Erythroblast (primary cell): ENCODE results near the gene NF1.
"Not testable (repeated sequence)": the region's sequence is repeated elsewhere in the genome, so short reads cannot be mapped to it uniquely, and the experiment has no call there.

Experiments used
- DNase-seq, 2 experiments: peaks; one replicate each; lab custom pipeline; 2025; lab: John Stamatoyannopoulos, UW
- GATA1 ChIP-seq: IDR thresholded peaks from 2 replicates; pipeline ENCODE4 v1.6.1; 2011; ENCODE audit warnings: low read depth, mild to moderate bottlenecking, control low read depth, low read length, moderate library complexity
- POLR2A ChIP-seq: IDR thresholded peaks from 2 replicates; pipeline ENCODE4 v1.6.1; 2011; ENCODE audit warnings: mild to moderate bottlenecking, low read length

The NF1 gene

DNA sequence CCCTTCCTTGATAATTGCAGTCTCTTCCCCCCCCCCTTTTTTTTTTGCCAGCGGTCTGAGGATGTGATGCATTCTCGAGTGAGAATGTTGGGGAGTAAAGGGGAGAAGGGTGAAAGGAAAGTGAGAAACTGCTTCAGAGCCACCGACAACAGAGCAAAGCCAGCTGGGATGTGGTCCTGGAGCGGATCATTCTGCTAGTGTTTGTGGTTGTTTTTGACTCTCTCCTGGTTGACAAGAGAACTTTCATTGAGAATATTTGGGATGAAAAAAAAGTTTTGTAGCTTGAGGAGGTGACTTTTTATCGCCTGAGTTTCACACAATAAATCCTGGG, 1.3 kb downstream of the NF1 start:
- TF ChIP-seq GATA1 (no peak), POLR2A (no peak)

DNA sequence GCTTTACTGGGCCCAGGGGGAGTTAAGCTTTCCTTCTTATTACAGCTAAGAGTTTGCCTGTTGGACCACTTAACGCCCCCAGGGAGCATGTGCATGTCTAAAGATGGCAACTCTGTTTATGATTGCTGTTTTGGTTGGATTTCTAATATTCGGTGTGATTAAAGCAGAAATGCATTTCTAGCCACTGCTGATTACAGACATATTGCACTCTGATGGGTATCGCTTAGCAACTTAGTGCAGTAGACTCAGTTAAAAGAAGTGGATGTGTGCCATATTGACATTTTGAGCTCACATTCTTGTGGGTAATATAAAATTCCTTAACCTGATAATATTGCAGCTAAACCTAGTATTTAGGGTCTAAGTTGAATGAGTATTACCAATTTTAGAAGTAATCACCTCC, 4.2 kb downstream of the NF1 start:
- no peak for DNase-seq

More for the DNA sequence above, 1.3 kb downstream of the NF1 start:
- DNase-seq, result no peak

DNA sequence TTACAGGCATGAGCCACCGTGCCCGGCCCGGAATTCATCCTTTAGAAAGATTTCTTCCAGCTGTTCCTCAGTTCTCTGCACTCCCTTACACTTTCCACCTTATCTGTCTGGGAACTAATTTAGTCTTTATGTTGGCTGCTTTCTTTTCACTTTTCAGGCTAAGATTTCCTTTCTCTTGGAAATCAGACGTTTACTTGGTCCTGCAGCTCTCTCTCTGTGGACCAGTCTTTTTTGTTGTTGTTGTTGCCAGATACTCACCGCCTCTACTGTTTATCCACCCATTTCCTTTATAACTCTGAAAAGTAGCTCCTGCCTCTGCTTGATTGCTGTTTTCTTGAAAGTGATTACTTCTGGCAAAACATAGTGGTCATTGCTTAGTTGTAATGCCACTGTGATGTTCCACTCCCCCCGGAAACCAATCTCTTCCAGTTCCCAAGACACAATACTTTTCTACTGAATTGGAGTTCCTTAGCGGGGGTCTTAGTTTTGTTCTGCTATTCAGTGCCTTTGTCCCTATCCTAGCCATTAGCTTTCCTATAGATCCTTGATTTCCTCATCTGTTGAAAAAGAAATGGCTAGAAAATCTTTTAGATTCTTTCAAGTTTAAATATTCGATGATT, 6.2 kb downstream of the NF1 start:
- DNase-seq, result no peak
- TF ChIP-seq POLR2A, result no peak
- no peak for TF ChIP-seq GATA1

More for the DNA sequence above, 4.2 kb downstream of the NF1 start:
- no peak for TF ChIP-seq POLR2A
- no peak for TF ChIP-seq GATA1

DNA sequence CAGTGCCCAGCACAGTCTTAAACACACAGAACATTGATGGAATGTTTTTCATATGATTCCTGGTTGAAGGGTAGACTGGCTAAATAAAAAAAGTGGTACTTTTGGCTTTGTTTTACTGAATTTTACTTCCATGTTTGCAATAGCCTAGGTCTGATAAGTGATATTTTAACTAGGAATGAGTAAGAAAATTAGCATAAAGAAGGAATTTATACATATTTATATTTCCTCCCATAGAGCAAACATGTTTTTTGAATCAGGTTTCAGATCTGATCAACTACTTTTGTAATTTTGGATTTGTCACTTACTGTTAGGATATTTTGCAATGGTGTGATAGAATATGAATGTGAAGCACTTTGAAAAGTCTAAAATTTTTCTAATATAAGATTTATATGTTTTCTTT, 7.2 kb downstream of the NF1 start:
- DNase-seq, result no peak
- TF ChIP-seq POLR2A, result no peak
- TF ChIP-seq GATA1, result no peak

DNA sequence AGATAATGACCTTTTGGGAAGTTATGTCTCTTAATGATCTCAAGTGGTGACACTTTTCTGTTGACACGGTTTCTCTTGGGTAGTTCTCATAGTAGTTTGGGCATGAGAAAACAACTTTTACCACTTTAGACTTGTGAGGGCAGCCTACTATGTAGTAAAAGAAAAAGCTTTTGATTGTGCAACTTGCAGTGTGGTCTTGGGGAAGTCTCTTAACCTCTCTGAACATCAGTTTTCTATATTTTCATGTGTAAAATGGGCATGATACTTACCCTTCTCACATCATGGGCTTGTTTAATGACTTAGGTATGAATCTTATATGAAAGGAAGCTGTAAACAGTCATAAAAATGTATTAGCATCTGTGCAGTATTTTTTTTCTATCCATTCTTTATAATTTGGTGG, 11.2 kb downstream of the NF1 start:
- TF ChIP-seq POLR2A (no peak), GATA1 (no peak)
- no peak for DNase-seq

DNA sequence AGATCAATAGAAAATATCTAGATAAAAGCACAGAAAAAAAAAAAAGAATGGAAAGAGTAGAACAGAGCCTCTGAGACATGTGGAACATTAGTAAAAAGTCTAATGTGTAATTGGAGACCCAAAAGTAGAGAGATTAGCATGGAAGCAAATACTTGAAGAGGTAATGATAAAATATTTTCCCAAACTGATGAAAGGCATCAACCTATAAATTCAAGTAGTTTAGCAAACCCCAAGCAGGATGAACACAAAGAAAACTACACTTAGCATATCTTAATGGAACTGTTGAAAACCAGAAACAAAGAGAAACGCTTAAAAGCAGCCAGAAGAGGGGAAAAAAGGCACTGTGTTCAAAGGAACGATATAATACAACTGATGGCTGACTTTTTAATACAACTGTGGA, 16.4 kb downstream of the NF1 start:
- DNase-seq, result no peak
- TF ChIP-seq GATA1, result no peak
- no peak for TF ChIP-seq POLR2A

DNA sequence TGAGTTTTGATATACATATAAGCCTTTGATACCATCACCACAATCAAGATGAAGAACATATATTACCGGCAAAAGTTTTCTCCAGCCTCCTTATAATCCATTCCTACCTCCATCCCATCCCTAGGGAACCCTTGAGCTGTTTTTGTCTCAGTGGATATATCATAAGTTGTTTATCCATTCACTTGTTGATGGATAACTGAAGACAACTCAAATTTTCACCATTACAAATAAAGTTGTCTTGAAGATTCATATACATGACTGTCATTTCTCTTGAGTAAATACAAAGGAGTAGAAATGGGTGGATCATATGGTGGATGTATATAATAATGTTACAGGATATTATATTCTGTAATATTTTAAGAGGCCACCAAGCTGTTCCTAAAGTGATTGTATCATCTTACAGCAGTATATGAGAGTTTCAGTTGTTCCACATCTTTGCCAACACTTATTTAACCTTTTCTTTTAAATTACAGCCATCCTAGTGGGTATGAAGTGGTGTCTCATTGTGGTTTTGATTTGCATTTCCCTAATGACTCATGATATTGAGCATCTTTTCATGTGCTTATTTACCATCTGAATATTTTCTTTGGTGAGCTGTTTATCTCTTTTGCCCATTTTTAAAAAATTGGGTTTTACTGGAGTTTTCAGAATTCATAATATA, 17.4 kb downstream of the NF1 start:
- DNase-seq, result no peak
- TF ChIP-seq POLR2A, result no peak
- TF ChIP-seq GATA1, result no peak

DNA sequence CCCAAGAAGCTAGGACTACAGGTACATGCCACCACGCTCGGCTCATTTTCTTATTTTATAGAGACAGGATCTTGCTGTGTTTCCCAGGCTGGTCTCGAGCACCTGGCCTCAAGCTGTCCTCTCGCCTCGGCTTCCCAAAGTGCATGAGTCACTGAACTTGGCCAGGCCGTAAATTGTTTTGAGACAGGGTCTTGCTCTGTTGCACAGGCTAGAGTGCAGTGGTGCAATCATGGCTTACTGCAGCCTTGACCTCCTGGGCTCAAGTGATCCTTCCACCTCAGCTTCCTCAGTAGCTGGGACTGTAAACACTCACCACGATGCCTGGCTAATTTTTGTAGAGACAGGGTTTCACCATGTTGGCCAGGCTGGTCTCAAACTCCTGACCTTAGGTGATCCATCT, 18.6 kb downstream of the NF1 start:
- DNase-seq, result not testable (repeated sequence)

DNA sequence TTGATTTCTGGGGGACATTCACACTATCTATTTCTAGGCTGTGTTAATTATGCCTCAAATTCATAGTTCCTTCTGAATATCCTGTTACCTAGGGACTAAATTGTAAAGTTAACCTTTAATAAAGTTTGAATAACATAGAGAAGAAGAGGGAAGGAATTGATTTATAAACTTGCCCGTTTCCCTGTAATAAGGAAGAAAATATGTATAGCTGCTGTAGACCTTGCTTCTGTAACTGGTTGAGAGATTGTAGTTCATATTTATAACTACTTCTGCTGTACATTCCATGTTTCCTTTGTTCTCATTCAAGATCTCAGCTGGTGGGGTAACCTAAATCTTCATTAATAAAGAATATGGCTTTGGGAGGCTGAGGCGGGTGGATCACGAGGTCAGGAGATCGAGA, 19.2 kb downstream of the NF1 start:
- DNase-seq, result no peak
- no peak for TF ChIP-seq POLR2A
- no peak for TF ChIP-seq GATA1

DNA sequence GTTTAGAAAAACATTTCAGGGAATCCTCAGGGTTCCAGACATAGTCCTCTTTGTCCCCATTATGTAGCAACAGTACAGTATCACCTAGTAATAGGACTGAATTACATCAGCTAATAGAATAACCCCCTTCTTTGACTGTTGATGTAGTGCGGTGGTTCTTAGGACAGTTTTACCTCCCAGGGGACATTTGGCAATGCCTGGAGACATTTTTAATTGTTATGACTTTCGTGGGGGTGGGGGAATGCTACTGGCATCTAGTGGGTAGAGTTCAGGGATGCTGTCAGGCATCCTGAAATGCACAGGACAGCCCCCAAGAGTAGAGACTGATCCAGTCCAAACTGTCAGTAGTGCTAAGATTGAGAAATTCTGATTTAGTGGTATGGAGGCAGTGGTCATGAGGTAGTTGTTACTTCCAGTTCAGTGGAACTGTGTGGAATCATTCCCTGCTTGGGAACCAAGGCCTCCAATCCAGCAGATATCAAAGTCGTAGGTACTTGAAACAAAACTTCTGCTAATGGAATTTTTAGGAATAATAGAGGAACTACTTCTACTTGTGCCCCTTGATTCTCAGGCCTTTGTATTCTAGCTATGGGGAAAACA, 20.3 kb downstream of the NF1 start:
- no peak for DNase-seq
- TF ChIP-seq GATA1 (no peak), POLR2A (no peak)

DNA sequence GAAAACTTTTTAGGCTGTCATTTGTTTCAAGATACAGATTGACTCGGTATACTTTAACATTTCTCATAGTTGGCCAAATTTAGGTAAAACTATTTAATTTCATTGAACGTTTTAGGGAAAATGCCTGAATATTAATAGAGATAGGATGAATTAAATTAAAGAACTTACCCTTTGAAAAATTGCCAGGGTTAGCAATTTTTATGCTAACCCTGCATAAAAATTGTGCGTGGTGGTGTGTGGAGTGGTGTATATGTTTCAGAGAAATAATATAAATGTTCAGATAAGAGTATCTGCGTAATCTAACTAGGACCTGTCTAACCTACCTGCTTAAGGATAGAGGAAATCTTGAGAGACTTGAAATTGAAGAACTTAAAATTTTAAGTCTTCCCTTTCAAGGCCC, 21.4 kb downstream of the NF1 start:
- TF ChIP-seq GATA1 (no peak), POLR2A (no peak)
- DNase-seq, result no peak

DNA sequence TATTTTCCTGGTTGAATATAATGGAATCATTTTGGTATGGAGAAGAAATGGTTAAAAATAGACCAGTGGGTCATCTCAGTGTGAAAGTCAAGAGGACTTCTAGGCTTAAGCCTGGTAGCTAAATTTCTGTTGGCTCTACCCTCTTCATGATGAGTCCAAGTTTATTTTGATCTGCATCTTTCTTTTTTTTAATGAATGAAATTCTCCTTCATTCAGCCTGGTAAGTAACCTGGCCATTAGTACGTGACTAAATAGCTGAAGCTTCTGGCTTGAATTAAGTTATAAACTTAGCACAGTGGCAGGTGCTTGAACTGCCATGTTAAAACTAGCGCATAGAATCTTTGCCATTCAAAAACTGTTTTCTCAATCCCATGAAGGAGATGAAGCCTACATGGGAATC, 28.0 kb downstream of the NF1 start:
- TF ChIP-seq POLR2A (no peak), GATA1 (no peak)
- DNase-seq, result no peak

DNA sequence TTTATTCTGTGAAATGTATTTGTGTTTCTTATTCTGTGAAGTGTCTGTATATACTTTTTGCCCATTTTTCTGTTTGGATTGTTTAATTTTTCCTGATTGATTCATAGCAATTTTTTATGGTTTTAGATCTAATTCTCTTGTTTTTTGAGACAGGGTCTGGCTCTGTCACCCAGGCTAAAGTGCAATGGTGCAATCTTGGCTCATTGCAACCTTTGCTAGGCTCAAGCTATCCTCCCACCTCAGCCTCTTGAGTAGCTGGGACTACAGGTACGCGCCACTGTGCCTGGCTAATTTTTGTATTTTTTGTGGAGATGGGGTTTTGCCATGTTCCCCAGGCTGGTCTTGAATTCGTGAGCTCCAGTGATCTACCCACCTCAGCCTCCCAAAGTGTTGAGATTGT, 31.5 kb downstream of the NF1 start:
- no peak for DNase-seq

DNA sequence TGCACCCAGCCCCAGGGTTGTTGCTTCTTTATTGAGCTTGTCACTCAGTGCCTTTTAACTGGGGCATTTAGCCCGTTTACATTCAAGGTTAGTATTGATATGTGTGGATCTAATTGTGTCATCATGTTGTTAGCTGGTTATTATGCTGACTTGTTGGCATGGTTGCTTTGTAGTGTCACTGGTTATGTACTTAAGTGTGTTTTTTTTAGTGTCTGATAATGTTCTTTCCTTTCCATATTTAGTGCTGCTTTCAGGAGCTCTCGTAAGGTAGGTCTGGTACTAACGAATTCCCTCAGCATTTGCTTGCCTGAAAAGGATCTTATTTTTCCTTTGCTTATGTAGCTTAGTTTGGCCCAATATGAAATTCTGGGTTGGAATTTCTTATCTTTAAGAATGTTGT, 33.5 kb downstream of the NF1 start:
- TF ChIP-seq GATA1 (no peak), POLR2A (no peak)
- DNase-seq, result no peak

More for the DNA sequence above, 31.5 kb downstream of the NF1 start:
- TF ChIP-seq POLR2A (no peak), GATA1 (no peak)
